Common myeloid progenitor, CD34-positive (primary cell): ENCODE measurements around the gene ARHGAP25.
"Not testable (repeated sequence)": the region's sequence is repeated elsewhere in the genome, so short reads cannot be mapped to it uniquely, and the experiment has no call there.

Experiments used
- CTCF ChIA-PET: fragments of 350-600 bp; sonication (Branson Sonifier 250); formaldehyde crosslinking; loops from one replicate; lab custom pipeline; 2021; ENCODE audit warnings: antibody characterized with exemption; lab: Charles Lee
- POLR2A ChIA-PET: fragments of 350-600 bp; sonication (Branson Sonifier 250); formaldehyde crosslinking; loops from one replicate; lab custom pipeline; 2021; ENCODE audit warnings: antibody characterized with exemption; lab: Charles Lee
- DNase-seq, 3 donors: peaks; one replicate each; pipeline versions ENCODE4 v3.0.0 to v3.0.0-alpha.2; 2013
- H3K27ac ChIP-seq, 2 experiments: 1 replicate in 1 of 2; 2 replicates in 1 of 2; pipeline ENCODE4 v1.7.0; 2013; ENCODE audit warnings: inconsistent platforms in 2 of 2, low read length in 2 of 2, mild to moderate bottlenecking in 2 of 2, low read depth in 1 of 2, moderate library complexity in 1 of 2; ENCODE audit not compliant: severe bottlenecking in 2 of 2, insufficient read depth in 1 of 2, poor library complexity in 1 of 2
- H3K27me3 ChIP-seq, 5 experiments: replicated peaks in 2 of 5; 1 replicate in 3 of 5; 2 replicates in 2 of 5; pipeline versions ENCODE4 v1.6.1 to v1.7.0; 2013; ENCODE audit warnings: low read length in 4 of 5, mild to moderate bottlenecking in 2 of 5, moderate library complexity in 2 of 5, inconsistent platforms in 1 of 5; ENCODE audit not compliant: insufficient read depth in 5 of 5, control insufficient read depth in 4 of 5
- H3K36me3 ChIP-seq, 4 experiments: 1 replicate in 2 of 4; 2 replicates in 2 of 4; pipeline versions ENCODE4 v1.6.1 to v1.7.0; 2013; ENCODE audit warnings: low read length in 3 of 4, control low read depth in 1 of 4, mild to moderate bottlenecking in 1 of 4; ENCODE audit not compliant: control insufficient read depth in 4 of 4, insufficient read depth in 4 of 4
- H3K4me1 ChIP-seq, 4 experiments: 1 replicate in 3 of 4; 2 replicates in 1 of 4; pipeline versions ENCODE4 v1.6.1 to v1.7.1; 2013; ENCODE audit warnings: low read length in 3 of 4, mild to moderate bottlenecking in 3 of 4, control low read depth in 1 of 4, inconsistent platforms in 1 of 4, moderate library complexity in 1 of 4; ENCODE audit not compliant: control insufficient read depth in 4 of 4, insufficient read depth in 4 of 4; ENCODE audit errors: control extremely low read depth in 1 of 4
- H3K4me3 ChIP-seq, 7 experiments: 1 replicate in 4 of 7; 2 replicates in 3 of 7; pipeline versions ENCODE4 v1.5.1 to v1.7.0; 2013; ENCODE audit warnings: mild to moderate bottlenecking in 7 of 7, low read length in 6 of 7, moderate library complexity in 6 of 7, inconsistent platforms in 2 of 7, low read depth in 2 of 7, control low read depth in 1 of 7; ENCODE audit not compliant: insufficient read depth in 4 of 7, control insufficient read depth in 1 of 7; ENCODE audit errors: extremely low read depth in 1 of 7
- H3K9me3 ChIP-seq, 5 experiments: 1 replicate in 4 of 5; 2 replicates in 1 of 5; pipeline versions ENCODE4 v1.6.1 to v1.7.1; 2013; ENCODE audit warnings: low read length in 4 of 5, mild to moderate bottlenecking in 2 of 5, inconsistent platforms in 1 of 5, low read depth in 1 of 5, moderate library complexity in 1 of 5; ENCODE audit not compliant: control insufficient read depth in 4 of 5, insufficient read depth in 2 of 5; ENCODE audit errors: control extremely low read depth in 1 of 5
- WGBS: methylation state at CpG from one replicate; pipeline ENCODE4 v1.1.5; 2013; ENCODE audit not compliant: insufficient coverage; 5-methylcytosine and 5-hydroxymethylcytosine counted together

ARHGAP25 gene

DNA sequence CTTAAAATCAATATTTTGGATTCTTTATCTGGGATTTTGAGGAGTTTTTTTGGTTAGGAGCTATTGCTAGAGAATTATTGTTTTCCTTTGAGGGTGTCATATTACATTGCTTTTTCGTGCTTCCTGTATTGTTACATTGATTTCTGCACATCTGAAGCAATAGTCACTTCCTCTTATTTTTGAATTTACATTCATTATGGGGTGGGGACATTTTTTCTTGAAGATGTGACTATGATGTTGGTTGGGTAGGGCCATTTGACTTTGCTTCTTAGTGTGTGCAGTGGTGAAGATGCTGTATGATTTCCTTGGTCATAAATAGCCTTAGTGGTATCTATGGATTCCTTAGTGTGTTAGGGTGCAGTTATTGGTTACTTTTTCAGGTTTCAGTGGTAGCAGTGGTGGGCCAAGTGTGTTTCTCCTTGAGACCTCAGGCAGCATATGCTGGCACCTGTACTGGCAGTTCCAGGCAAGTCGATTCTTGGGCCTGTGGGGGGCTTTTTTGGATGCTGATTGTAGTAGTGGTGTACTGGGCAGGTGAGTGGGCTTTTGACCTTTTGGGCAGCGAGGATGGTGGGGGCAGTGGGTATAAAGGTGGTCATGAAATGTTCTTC, 61.8 kb downstream of the ARHGAP25 start:
- peak; percentile 19 to 65 (median 47) for DNase-seq
- WGBS: 100% methylated on average over 1 of the region's 3 CpGs
- CTCF ChIA-PET: interaction anchor here (2.4 kb wide), 1 partner anchor 21 kb away, joined by 13 read pairs; no protein-coding TSS in a partner anchor
- Histone ChIP-seq H3K27ac (peak overlapping the region in 1 of 2 experiments; percentile 9), H3K4me1 (peaks cover 0 to 25% (median 12%) of the 10 kb centered on the region in 4 experiments), H3K36me3 (peaks cover 21 to 67% (median 46%) of the 10 kb centered on the region in 4 experiments), H3K9me3 (no peaks in the 10 kb centered on the region), H3K27me3 (no peaks in the 10 kb centered on the region), H3K4me3 (no peak overlapping the region)
- POLR2A ChIA-PET: no interaction called here

DNA sequence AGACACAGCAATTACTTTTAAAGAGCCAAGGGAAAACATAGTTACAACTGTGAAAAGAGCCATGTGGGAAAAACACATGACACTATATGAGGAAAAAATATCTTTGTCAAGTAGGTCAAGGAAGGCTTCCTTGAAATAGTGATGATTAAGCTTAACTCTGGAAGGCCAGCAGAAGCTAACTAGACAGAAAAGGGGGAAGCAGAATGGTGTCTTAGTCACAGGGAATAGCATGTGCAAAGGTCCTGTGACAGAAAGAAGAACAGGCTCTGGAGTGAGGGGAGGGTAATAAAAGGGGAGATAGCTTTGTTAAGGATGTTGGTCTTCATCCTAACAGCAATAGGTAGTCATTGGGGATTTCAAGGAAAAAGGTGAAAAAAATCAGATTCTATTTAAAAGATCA, 64.0 kb downstream of the ARHGAP25 start:
- Histone ChIP-seq H3K4me3 (no peak overlapping the region), H3K27me3 (no peaks in the 10 kb centered on the region), H3K9me3 (no peaks in the 10 kb centered on the region), H3K36me3 (peaks cover 15 to 65% (median 43%) of the 10 kb centered on the region in 4 experiments), H3K4me1 (peaks cover 0 to 25% (median 12%) of the 10 kb centered on the region in 4 experiments), H3K27ac (no peak overlapping the region)
- no peak for DNase-seq
- ChIA-PET CTCF (interaction anchor here (0.7 to 2.4 kb wide), 7 partner anchors 10 to 333 kb away, joined by 3 to 13 read pairs (median 3); no protein-coding TSS in a partner anchor), POLR2A (no interaction called here)

DNA sequence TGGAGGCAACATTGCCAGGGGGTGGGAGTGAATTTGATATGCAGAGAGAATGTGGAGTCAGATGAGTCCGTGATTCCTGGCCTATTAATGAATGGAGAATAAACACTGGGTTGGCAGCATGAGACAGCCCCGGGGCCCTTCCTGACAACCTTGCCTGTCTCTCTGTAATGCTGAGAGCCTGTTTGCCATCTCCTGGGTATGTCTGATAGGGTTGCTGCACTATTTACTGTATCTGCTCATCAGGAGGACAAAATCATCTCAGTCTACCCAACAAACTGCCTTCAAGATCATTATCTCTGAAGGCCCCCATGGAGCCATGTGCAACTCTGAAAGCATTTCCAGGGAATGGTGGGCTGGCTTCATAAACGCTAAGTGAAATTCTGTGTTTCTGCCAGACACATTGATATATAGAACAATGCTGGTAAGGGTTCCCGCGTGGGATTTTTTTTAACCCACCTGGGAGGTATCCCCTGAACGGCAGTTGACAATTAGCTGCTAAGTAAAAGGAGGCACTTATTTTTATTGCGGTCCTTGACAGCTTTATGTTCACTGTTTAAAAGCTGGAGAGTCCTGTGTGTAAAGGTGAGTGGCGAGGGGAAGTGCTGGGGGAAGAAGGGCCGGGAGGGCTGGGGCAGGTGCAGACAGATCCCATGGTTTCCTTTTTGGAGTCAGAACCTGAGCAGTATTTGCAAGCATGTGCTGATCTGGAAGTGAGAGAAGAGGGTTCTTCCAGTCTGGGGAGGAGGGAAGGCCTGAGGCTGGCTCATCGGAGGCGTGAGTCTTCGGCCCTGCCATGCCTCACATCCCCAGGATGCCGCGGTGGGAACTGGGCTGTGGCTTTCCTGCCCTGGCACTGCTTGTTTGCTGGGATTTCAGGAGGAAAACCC, 64.8 kb downstream of the ARHGAP25 start:
- Histone ChIP-seq H3K4me1 (peaks cover 0 to 25% (median 12%) of the 10 kb centered on the region in 4 experiments), H3K27ac (peak overlapping the region in 1 of 2 experiments; percentile 18), H3K9me3 (no peaks in the 10 kb centered on the region), H3K27me3 (no peaks in the 10 kb centered on the region), H3K36me3 (peaks cover 20 to 73% (median 51%) of the 10 kb centered on the region in 4 experiments), H3K4me3 (no peak overlapping the region)
- ChIA-PET POLR2A (no interaction called here), CTCF (interaction anchor here (1.1 to 1.7 kb wide), 3 partner anchors 8 to 48 kb away, joined by 3 to 4 read pairs (median 4); no protein-coding TSS in a partner anchor)
- DNase-seq: no peak
- 89% methylated on average over 12 of the region's 14 CpGs for WGBS

DNA sequence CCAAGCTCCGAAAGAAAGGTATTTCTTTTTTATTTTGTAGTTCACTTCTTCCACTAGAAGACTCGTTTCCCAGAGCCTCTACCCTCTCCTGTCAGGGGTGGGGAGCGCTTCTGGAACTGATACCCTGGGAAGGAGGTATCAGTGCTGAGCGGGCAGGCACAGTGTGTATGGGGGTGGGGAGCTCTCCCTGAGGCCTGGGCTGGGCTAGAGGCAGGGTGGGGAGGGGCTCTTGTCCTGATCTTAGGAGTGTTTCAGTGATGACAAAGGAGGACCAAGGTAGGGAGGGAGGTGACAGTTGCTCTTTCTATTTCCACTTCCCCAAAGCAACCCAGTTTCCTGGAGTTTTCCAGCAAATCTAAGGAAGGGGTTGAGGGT, 65.4 kb downstream of the ARHGAP25 start:
- Histone ChIP-seq H3K27me3 (no peaks in the 10 kb centered on the region), H3K27ac (peak overlapping the region in 1 of 2 experiments; percentile 18), H3K9me3 (no peaks in the 10 kb centered on the region), H3K4me3 (no peak overlapping the region), H3K36me3 (peaks cover 25 to 79% (median 56%) of the 10 kb centered on the region in 4 experiments), H3K4me1 (peaks cover 0 to 20% (median 9%) of the 10 kb centered on the region in 4 experiments)
- POLR2A ChIA-PET: no interaction called here
- WGBS: 100% methylated on average over 1 of the region's 4 CpGs
- no peak for DNase-seq
- CTCF ChIA-PET: interaction anchor here (1.1 to 1.7 kb wide), 4 partner anchors 8 to 48 kb away, joined by 3 to 4 read pairs (median 4); no protein-coding TSS in a partner anchor

DNA sequence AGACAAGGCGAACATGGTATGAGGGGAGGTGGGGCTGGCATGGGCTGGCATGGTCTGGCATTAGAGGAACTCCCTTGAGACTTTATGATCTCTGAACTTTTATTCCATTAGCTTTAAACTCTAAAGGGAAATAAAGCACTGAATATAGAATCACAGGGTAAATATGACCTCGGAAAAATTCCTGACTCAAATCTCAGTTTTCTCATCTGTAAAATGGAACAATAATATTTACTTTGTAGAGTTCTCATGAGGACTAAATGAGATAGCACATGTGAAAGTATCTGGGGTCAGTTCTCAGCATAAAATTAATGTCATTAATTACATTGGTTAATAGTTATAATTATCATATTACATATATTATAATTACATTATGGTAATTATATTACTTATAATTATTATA, 65.9 kb downstream of the ARHGAP25 start:
- POLR2A ChIA-PET: no interaction called here
- H3K4me3 ChIP-seq: no peak overlapping the region
- H3K27ac ChIP-seq: no peak overlapping the region
- H3K9me3 ChIP-seq: no peaks in the 10 kb centered on the region
- DNase-seq: no peak
- peaks cover 0 to 17% (median 8%) of the 10 kb centered on the region in 4 experiments for H3K4me1 ChIP-seq
- WGBS: no CpG with 5 or more reads among the region's 2 CpGs
- CTCF ChIA-PET: interaction anchor here (1.1 to 1.7 kb wide), 4 partner anchors 9 to 49 kb away, joined by 3 to 4 read pairs (median 4); no protein-coding TSS in a partner anchor
- H3K27me3 ChIP-seq: no peaks in the 10 kb centered on the region
- peaks cover 25 to 84% (median 60%) of the 10 kb centered on the region in 4 experiments for H3K36me3 ChIP-seq

DNA sequence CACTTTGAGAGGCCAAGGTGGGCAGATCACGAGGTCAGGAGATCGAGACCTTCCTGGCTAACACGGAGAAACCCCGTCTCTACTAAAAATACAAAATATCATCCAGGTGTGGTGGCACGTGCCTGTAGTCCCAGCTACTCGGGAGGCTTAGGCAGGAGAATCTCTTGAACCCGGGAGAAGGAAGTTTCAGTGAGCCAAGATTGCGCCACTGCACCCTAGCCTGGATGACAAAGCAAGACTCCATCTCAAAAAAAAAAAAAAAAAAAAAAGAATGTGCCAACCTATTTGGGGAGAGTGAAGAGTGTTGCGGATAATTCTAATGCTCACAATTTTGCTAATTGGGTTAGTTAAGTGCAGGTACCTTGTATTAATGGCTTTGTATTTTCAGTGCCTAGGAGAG, 67.5 kb downstream of the ARHGAP25 start:
- H3K9me3 ChIP-seq, H3K27ac ChIP-seq, H3K27me3 ChIP-seq, POLR2A ChIA-PET, H3K4me1 ChIP-seq, H3K4me3 ChIP-seq, DNase-seq: not testable (repeated sequence)
- CTCF ChIA-PET: interaction anchor here (1.1 to 2.0 kb wide), 3 partner anchors 25 to 51 kb away, joined by 3 to 9 read pairs (median 4); no protein-coding TSS in a partner anchor
- H3K36me3 ChIP-seq: peaks cover 27 to 92% (median 63%) of the 10 kb centered on the region in 4 experiments
- 91% methylated on average over 4 of the region's 9 CpGs for WGBS
